ENCODE measurements around the gene EFCAB11.

DNA sequence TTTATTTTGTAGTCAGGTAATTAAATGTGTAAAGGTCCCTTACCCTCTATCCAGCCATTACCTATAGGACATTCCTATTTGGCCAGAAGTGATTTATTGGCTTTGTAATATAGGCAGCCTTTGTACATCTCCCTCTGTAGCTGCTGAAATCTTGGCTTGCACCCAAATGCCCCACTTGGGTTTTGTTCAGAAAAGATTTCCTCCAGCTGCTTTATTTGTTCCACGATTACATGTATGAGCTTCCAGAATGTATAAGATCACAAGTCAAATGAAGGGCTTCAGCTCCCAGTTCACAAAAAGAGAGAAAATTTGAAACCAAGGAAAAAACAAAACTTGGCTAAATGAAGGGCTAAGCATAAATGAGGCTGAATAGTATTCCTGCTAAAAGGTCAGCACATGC lies 103.4 kb downstream of the EFCAB11 start:
- TF ChIP-seq, protein P1, sequence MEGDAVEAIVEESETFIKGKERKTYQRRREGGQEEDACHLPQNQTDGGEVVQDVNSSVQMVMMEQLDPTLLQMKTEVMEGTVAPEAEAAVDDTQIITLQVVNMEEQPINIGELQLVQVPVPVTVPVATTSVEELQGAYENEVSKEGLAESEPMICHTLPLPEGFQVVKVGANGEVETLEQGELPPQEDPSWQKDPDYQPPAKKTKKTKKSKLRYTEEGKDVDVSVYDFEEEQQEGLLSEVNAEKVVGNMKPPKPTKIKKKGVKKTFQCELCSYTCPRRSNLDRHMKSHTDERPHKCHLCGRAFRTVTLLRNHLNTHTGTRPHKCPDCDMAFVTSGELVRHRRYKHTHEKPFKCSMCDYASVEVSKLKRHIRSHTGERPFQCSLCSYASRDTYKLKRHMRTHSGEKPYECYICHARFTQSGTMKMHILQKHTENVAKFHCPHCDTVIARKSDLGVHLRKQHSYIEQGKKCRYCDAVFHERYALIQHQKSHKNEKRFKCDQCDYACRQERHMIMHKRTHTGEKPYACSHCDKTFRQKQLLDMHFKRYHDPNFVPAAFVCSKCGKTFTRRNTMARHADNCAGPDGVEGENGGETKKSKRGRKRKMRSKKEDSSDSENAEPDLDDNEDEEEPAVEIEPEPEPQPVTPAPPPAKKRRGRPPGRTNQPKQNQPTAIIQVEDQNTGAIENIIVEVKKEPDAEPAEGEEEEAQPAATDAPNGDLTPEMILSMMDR (IDR thresholded peaks at IDR 0.05), result no peak
- no peak for TF ChIP-seq POLR2A (IDR thresholded peaks at IDR 0.05)
